HG03108 (cell line): ENCODE measurements around the gene AQP4.

ENCODE experiments used
- ATAC-seq: cut with Tn5 transposase; IDR thresholded peaks from one replicate; pipeline ENCODE4 v1.9.1; 2021; ENCODE audit warnings: moderate library complexity; ENCODE audit not compliant: unreplicated experiment

AQP4 gene

GRCh38 chr18:26840965-26841364 lies 24.5 kb downstream of the AQP4 start:
- no peak for ATAC-seq

GRCh38 chr18:26839609-26840008 lies 25.9 kb downstream of the AQP4 start:
- ATAC-seq: no peak

- no peak for ATAC-seq
Observed at GRCh38 chr18:26832302-26832701, 33.2 kb downstream of the AQP4 start.

GRCh38 chr18:26827581-26827980 lies 37.9 kb downstream of the AQP4 start:
- no peak for ATAC-seq

- ATAC-seq: no peak
Observed at GRCh38 chr18:26826656-26827235, 38.8 kb downstream of the AQP4 start.

- ATAC-seq: no peak
Observed at GRCh38 chr18:26821181-26821580, 44.3 kb downstream of the AQP4 start.

- no peak for ATAC-seq
Observed at GRCh38 chr18:26819046-26819445, 46.5 kb downstream of the AQP4 start.

- ATAC-seq: no peak
Observed at GRCh38 chr18:26818461-26818860, 47.0 kb downstream of the AQP4 start.

GRCh38 chr18:26813043-26813442 lies 52.5 kb downstream of the AQP4 start:
- no peak for ATAC-seq

GRCh38 chr18:26812462-26812861 lies 53.0 kb downstream of the AQP4 start:
- ATAC-seq: no peak

- ATAC-seq: no peak
Observed at GRCh38 chr18:26809346-26809745, 56.2 kb downstream of the AQP4 start.

GRCh38 chr18:26806224-26806623 lies 59.3 kb downstream of the AQP4 start:
- no peak for ATAC-seq

GRCh38 chr18:26804519-26804918 lies 61.0 kb downstream of the AQP4 start:
- no peak for ATAC-seq

GRCh38 chr18:26803643-26804042 lies 61.9 kb downstream of the AQP4 start:
- no peak for ATAC-seq

GRCh38 chr18:26802330-26803200 lies 62.9 kb downstream of the AQP4 start:
- no peak for ATAC-seq
